SU-DHL-6 (cell line): ENCODE data around the gene MADD.

ENCODE experiments used
- CTCF ChIP-seq: fragments of 200-600 bp; sonication (generic); IDR thresholded peaks from one replicate; pipeline ENCODE4 v1.5.1; 2017; ENCODE audit warnings: antibody characterized with exemption, mild to moderate bottlenecking, low read length, moderate library complexity; ENCODE audit not compliant: insufficient read depth, poor library complexity, severe bottlenecking
- EZH2phosphoT487 ChIP-seq: fragments of 200-600 bp; sonication (generic), shearing (Covaris generic); conservative IDR thresholded peaks from 2 replicates; pipeline ENCODE4 v1.6.1; 2018; ENCODE audit warnings: mild to moderate bottlenecking, antibody characterized with exemption, low read length, moderate library complexity, mixed read lengths

DNA sequence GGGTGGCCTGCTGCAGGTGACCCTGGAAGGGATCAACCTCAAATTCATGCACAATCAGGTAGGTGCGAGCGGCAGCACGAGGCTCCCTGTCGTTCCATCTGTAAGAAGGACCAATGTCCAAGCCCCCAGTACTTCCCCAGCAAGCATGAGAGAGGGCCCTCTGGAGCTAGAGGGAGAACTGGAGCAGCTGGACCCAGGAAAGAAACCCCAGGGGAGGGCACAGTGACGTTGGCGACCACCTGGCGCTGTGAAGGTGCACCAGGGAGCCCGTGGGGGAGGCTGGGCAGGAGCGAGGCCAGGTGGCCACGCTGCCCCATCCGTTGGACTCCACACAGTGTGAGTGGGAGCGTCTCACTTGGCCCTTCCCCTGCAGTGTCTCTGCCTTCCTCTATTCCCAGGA lies 54.6 kb downstream of the MADD start:
- TF ChIP-seq CTCF, result no peak
- TF ChIP-seq EZH2phosphoT487, result no peak
